ENCODE data around the gene PDCD2L.

DNA sequence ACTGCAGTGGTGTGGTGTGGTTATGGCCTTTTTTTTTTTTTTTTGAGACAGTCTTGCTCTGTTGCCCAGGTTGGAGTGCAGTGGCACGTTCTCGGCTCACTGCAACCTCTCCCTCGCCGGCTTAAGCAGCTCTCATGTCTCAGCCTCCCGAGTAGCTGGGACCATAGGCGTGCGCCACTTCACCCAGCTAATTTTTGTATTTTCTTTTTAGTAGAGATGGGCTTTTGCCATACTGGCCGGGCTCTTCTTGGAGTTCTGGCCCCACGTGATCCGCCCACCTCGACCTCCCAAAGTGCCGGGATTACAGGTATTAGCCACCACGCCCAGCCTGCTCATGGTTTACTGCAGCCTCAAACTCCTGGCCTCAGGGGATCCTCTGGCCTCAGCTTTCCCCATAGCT is 7.0 kb downstream of the PDCD2L start:
- TF ChIP-seq, protein P1, sequence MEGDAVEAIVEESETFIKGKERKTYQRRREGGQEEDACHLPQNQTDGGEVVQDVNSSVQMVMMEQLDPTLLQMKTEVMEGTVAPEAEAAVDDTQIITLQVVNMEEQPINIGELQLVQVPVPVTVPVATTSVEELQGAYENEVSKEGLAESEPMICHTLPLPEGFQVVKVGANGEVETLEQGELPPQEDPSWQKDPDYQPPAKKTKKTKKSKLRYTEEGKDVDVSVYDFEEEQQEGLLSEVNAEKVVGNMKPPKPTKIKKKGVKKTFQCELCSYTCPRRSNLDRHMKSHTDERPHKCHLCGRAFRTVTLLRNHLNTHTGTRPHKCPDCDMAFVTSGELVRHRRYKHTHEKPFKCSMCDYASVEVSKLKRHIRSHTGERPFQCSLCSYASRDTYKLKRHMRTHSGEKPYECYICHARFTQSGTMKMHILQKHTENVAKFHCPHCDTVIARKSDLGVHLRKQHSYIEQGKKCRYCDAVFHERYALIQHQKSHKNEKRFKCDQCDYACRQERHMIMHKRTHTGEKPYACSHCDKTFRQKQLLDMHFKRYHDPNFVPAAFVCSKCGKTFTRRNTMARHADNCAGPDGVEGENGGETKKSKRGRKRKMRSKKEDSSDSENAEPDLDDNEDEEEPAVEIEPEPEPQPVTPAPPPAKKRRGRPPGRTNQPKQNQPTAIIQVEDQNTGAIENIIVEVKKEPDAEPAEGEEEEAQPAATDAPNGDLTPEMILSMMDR (IDR thresholded peaks at IDR 0.05), result no peak
- no peak for TF ChIP-seq POLR2A (IDR thresholded peaks at IDR 0.05)

Data from testis (tissue), 2 donors.